ENCODE data around the gene KIF6. TPM values are rescaled to one million over a fixed set of nuclear protein-coding genes. Genes with fewer than 3 reads are reported as not detected.

Gene KIF6
- total RNA-seq, 4 donors from 2014 or later = 0.26 to 1.8 (median 1.6) TPM; not detected in 1

DNA sequence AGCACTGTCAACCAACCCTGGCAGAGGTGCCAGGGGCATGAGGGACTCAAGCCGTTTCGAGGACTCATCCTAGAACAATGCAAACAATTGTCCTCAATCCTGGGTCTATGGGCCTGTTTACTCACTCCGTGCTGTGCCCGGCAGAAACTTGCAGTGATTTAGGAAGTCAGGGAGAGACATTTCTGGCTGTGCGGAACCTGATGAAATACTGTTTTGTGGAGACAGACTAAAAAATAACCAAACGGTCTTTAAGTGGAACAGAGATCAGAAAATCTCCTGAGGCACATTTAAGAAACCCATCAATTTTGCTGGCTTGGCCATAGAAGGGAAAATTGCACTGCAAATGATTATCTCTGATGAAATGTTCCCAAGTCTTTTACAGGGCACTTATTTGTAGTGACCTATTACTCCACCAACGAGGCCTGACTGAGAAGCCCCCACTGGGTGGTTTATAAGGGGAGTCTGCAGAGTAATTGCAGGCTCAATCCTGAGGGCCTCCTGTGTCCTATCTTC, 322.9 kb downstream of the KIF6 start:
- Histone ChIP-seq H3K27me3 (no peaks in the 10 kb centered on the region), H3K27ac (peak overlapping the region in 1 of 2 donors; percentile 32), H3K9me3 (no peaks in the 10 kb centered on the region), H3K4me3 (no peak overlapping the region), H3K4me1 (no peaks in the 10 kb centered on the region), H3K36me3 (no peaks in the 10 kb centered on the region)
- DNase-seq = peak; percentile 20 to 33
- intact Hi-C loops (cut with DNase I; ENCODE audit: low total_unique reads) = no loop called here
- TF ChIP-seq, protein P1, sequence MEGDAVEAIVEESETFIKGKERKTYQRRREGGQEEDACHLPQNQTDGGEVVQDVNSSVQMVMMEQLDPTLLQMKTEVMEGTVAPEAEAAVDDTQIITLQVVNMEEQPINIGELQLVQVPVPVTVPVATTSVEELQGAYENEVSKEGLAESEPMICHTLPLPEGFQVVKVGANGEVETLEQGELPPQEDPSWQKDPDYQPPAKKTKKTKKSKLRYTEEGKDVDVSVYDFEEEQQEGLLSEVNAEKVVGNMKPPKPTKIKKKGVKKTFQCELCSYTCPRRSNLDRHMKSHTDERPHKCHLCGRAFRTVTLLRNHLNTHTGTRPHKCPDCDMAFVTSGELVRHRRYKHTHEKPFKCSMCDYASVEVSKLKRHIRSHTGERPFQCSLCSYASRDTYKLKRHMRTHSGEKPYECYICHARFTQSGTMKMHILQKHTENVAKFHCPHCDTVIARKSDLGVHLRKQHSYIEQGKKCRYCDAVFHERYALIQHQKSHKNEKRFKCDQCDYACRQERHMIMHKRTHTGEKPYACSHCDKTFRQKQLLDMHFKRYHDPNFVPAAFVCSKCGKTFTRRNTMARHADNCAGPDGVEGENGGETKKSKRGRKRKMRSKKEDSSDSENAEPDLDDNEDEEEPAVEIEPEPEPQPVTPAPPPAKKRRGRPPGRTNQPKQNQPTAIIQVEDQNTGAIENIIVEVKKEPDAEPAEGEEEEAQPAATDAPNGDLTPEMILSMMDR (IDR thresholded peaks at IDR 0.05) = no peak
- TF ChIP-seq POLR2A (IDR thresholded peaks at IDR 0.05) = no peak

GRCh38 chr6:39401376-39401775, 323.8 kb downstream of the KIF6 start:
- DNase-seq = no peak
- Histone ChIP-seq H3K27ac (peak overlapping the region in 1 of 2 donors; percentile 15), H3K27me3 (no peaks in the 10 kb centered on the region), H3K36me3 (no peaks in the 10 kb centered on the region), H3K4me3 (no peak overlapping the region), H3K9me3 (no peaks in the 10 kb centered on the region), H3K4me1 (no peaks in the 10 kb centered on the region)
- intact Hi-C loops (cut with DNase I; ENCODE audit: low total_unique reads) = no loop called here
- no peak for TF ChIP-seq POLR2A (IDR thresholded peaks at IDR 0.05)
- TF ChIP-seq, protein P1 (IDR thresholded peaks at IDR 0.05) = no peak

- Histone ChIP-seq H3K36me3 (no peaks in the 10 kb centered on the region), H3K27ac (no peak overlapping the region), H3K9me3 (no peaks in the 10 kb centered on the region), H3K4me3 (no peak overlapping the region), H3K27me3 (no peaks in the 10 kb centered on the region), H3K4me1 (no peaks in the 10 kb centered on the region)
- TF ChIP-seq, protein P1 (IDR thresholded peaks at IDR 0.05) = no peak
- no peak for TF ChIP-seq POLR2A (IDR thresholded peaks at IDR 0.05)
- no peak for DNase-seq
- intact Hi-C loops (cut with DNase I; ENCODE audit: low total_unique reads) = no loop called here
Measured at GRCh38 chr6:39400026-39400425, 325.2 kb downstream of the KIF6 start.

DNA sequence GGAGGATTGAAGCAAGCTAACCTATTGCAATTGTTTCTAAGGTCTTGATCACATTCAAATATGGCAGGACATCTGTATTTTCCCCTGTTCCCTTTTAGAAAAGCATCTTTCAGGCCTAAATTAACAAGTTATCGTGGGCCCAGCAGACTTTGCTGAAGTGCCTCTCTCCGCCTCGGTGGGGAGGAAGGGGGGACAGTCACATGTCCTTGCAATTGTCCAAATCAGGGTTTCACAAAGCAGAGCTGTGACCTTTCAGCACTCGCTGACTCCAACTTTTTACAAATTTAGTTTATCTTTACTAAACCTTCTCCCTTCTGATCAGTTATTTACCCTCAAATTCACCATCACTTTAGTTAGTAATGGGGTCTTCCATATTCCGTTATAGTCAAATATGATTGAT, 328.4 kb downstream of the KIF6 start:
- no peak for DNase-seq
- H3K27ac ChIP-seq = no peak overlapping the region
- intact Hi-C loops (cut with DNase I; ENCODE audit: low total_unique reads) = no loop called here

DNA sequence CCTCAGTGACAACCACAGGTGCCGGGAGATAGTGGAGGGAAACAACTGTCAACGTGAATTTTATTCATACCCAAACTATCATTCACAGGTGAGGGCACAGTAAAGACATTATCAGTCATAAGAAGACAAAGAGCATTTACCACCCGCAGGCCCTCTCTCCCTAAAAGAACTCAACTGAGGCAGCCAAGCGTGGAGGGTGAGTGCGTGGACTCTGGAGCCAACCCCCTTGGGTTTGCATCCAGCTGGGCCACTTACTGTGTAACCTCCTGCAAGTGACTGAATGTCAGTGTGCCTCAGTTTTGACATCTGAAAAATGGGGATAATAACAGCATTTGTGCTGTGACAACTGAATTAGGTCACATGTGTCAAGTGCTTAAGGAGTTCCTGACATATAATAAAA, 332.1 kb downstream of the KIF6 start:
- Histone ChIP-seq H3K27ac (no peak overlapping the region), H3K9me3 (no peaks in the 10 kb centered on the region), H3K27me3 (no peaks in the 10 kb centered on the region), H3K4me1 (no peaks in the 10 kb centered on the region), H3K36me3 (no peaks in the 10 kb centered on the region), H3K4me3 (no peak overlapping the region)
- no peak for DNase-seq
- no peak for TF ChIP-seq POLR2A (IDR thresholded peaks at IDR 0.05)
- TF ChIP-seq, protein P1 (IDR thresholded peaks at IDR 0.05) = no peak
- intact Hi-C loops (cut with DNase I; ENCODE audit: low total_unique reads) = no loop called here

More for the DNA sequence above, 328.4 kb downstream of the KIF6 start:
- Histone ChIP-seq H3K4me3 (no peak overlapping the region), H3K4me1 (no peaks in the 10 kb centered on the region), H3K36me3 (no peaks in the 10 kb centered on the region), H3K9me3 (no peaks in the 10 kb centered on the region), H3K27me3 (no peaks in the 10 kb centered on the region)
- TF ChIP-seq POLR2A (IDR thresholded peaks at IDR 0.05) = no peak
- TF ChIP-seq, protein P1 (IDR thresholded peaks at IDR 0.05) = no peak

Data from uterus (tissue), 4 donors.